IPS-NIHi7 (cell line): ENCODE measurements around the gene CCDC60.

Experiments used
- DNase-seq: peaks from one replicate; pipeline ENCODE4 v3.0.0; 2012; ENCODE audit warnings: mixed read lengths; ENCODE audit errors: extremely low spot score

The CCDC60 gene, protein sequence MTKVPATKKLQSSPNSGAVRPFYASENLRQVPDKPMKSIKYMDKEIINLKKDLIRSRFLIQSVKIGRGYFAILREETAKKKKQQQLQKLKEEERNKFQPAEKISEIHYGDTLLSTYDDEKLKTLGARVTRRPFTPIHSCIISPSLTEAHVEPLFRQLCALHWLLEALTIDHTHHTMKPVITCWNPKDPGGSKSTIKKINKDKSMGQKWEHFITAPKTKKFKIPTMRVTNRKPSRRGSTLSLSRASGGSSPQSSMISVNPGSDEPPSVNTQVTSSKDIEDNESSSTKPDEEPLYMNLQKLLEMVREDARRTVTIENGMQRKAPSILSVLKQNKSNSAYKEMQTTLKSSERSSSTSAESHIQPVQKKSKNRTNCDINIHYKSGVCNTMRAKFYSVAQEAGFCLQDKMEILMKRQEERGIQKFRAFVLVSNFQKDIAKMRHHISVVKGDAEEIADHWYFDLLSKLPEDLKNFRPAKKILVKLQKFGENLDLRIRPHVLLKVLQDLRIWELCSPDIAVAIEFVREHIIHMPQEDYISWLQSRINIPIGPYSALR

DNA sequence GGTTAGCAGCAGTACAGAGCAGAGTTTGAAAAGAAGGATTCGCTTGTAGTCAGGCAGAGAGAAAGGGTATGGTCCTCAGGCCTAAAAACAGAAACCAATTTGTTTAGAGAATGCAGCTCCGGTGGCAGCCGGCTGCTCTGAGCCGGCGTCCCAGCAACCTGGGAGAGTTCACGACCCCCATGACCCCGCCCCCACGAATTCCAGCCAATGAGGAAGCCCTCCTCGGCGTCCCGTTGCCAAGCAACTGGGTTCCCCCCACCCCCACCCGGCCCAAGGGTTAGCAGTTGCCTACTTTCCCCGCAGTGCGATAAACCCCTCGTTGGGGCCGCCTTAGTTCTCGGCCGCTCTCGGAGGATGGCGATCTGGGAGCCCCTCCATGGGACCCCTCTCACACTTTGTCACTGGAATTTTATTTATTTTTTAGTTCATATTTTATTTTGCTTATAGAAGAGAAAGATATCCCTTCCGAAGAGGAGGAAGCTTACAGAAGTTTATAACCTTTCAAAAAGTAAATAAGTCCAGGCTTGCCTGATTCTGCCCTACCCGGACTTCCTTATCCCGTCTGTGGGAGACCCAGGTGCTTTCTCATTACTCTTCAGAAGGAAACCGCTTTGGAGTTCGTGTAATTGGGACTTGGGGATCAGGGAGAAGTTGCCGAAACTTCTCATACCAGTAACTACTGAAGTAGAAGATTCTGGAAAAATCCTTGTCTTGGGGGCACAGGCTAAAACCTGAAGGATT is at the start of gene CCDC60:
TSS of gene CCDC60 (plus strand) at position 300 of the 741 bp plus-strand sequence. CDS start 448 bp downstream, outside the sequence.
- peak; percentile 97 for DNase-seq

DNA sequence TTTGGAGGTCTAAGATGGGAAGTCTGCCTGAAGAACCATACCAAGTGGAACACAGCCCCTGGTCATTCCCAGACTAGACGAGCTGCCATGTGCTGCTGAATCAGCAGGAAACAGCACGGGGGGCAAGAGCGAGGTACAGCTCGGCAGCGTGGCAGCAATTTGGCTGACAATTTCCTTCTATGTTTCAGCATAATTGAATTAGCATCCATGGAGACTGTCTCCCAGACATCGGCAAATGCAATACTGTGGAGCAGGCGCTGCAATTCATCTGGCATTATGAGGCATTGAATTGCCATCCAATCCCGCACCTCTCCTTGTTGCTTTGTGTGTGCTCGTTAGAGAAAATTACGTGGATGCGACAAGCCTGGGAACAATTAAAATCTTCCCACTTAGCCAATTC is 46.0 kb upstream of the CCDC60 start:
- no peak for DNase-seq

DNA sequence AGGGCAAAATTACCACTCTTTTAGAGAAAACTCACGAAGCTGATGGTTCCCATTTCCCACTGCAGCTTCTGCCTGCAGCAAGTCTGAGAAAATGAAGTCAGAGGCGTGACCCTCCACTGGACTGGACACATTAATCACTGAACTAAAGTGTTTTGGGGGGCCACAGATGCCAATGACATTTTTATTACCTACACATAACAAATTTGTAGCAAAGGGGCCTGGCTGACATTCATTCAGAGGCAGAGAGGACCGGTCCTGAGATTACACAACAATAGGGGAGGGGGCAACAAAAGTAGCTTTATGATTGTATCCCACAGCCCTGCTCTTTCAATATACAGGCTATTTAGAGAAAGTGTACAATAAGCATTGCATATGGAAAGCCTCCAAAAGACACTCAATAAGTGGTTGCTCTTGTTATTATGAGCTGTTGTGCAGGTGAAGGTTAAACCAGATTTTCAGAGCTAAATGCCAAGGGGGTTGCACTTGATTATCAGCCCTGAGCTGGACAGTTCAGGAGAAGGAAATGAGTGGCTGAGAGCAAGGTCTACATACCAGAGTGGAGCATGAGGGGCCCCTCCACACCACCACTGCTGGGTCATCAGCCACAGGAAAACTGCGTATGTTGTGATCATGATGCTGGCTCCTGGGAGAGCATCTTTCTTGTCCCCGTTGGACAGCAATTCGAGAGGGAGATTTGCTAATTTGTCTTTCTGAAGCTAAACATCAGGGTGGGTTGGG is 41.5 kb upstream of the CCDC60 start:
- DNase-seq: no peak

DNA sequence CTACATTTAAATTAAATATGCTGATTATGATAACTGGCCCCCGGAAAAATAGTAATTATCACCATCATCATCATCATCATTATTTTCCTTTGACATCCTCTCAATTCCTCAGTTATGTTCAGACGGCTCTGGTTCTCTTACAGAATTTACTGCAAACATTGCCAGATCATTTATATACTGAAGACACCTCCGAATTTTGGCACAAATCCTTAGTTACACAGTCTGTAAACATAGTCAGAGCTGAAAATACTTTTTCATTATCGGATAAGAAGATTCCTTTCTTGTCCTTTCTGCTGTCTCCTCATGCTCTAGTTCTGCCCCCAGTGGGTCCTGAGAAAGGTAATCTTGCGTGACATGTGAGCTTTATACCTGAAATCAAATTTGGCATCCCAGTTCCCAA is 40.3 kb upstream of the CCDC60 start:
- no peak for DNase-seq

DNA sequence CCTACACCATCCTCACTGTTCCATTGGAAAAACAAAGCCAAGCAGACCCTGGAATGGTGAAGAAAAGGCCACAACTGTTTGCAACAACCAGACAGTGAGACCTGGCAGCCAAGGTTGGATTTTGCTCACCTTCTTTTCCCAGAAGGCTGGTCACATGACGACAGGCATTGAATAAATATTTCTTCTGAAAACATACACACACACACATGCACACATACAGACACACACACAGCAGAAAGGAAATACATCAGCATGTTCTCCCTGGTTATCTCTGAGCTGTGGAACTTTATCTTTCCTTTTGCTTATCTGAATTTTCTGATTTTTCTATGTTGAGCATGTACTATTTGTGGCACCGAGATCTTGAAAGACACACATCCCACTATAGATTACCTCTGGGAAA is 38.0 kb upstream of the CCDC60 start:
- no peak for DNase-seq

DNA sequence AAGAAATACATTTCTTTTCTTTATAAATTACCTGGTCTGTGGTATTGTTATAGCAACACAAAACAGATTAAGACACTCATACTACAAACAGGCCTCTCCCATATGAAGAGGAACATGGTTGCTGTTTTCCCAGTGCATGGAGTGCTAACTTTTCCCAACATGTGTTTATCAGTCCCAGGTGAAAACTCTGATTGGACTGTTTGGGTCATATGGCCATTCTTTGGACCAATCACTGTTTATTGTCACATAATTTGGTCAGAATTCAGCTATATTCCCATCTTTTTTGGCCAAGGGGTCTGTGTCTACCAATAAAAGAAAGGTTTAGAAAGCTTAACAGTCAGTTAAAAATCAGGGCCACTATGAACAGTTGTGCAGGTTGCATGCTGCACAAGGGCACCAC is 35.4 kb upstream of the CCDC60 start:
- DNase-seq: no peak

DNA sequence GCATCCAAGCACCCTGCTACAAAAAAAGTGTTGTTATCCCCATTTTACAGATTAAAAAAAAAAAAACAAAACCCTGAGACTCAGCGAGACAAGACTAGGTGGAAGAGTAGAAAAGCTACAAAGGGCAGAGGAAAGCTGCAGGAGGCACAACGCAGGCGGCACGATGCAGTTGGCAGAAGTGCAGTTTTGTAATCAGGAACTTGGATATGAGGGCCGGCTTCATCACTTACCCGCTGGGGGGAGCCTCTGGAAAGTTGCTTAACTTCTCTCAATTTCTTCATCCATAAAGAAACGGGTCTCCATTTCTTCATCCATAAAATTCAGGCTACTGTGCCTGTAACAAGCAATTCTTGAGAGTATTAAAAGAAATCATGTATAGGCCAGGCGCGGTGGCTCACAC is 33.1 kb upstream of the CCDC60 start:
- no peak for DNase-seq

DNA sequence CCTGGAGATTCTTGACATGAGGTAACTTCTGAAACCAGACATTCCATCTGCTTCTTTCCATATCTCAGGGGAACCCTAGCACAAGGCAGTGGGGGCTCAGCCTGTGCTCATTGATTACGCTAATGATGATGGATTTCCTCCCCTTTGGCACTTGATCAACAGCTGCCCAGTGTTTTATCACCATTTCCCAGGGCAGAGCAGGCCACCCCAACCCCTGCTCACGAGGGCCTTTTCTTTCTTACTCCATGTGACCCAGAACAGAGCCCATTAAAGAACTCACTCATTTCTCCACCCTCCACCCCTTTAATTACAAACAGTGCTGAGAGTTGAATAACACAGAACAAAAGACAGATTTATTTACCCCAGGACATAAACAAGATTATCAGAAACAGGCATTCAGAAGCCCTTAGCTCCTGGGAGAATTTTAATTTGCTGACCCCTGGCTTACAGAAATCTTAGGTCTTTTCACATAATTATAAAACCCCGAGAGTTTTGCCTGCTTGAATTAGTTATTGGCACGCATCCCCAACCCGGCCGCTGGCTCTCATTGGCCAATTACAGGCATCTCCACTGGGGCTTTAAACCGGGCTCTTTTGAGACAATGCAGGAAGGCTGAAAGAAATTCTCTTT is 32.0 kb upstream of the CCDC60 start:
- no peak for DNase-seq

DNA sequence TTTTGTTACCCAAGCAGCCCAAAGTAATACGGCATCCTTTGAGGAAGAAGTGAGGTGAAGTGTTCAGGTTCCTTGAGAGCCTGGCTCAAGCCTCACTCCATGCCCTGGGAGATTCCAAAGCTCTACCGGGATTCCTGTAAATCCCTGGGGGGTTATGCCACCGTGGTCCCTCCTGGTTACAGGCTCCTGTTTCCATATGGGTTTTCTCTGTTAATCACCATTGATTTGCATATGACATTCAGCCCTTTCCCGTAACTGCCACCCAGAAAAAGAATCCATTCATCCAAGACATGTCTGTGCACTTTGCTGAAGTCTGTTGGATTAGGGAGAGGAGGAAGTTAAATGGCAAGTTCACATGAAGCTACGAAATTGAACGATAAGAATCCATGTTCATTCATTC is 27.9 kb upstream of the CCDC60 start:
- DNase-seq: no peak

DNA sequence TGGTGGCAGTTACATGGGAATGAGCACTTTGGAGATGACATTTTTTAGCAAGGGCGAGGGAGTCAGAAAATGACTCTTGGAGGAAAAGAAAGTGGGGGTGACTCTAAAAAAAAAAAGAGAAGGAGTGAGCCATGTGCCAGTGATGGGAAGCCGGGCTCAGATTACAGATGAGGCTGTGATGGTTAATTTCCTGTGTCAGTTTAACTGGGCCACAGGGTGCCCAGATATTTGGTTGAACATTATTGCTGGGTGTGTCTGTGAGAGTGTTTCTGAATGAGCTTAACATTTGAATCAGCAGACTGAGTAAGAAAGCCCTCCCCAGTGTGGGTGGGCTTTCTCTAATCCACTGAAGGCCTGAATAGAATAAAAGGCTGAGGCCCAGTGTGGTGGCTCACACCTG is 26.8 kb upstream of the CCDC60 start:
- DNase-seq: no peak

DNA sequence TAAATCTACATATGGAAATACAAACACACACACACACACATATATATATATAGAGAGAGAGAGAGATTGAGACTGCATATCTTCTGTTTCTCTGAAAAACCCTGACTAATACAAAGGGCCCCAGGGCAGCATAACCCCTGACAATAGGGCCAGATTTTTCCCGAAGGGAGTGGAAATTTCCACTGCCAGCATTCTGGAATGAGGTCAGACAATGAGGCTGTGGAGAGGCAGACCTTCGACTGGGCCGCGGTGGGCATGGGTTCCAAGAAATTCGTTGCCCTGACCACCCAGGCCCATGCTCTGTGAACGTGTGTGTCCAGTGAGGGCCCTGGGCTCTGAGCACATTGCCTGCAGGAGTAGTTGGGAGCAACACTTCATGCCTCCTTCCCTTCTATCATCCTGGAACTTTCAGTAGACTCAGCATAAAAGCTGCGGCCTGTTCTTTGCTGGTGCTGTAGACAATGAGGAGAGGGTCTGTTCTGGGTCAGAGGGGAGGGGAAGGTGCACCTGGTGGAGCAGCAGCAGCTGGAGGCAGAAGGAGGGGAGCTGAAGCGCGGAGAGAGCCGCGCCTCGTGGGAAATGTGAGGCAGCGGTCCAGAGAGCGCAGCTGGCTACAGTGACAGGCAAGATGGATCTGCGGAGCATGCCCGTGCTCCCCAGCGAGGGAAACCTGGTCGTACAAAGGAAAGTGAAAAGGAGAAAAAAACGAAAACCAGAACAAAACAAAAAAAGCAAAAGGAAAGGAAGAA is 25.6 kb upstream of the CCDC60 start:
- DNase-seq: no peak

DNA sequence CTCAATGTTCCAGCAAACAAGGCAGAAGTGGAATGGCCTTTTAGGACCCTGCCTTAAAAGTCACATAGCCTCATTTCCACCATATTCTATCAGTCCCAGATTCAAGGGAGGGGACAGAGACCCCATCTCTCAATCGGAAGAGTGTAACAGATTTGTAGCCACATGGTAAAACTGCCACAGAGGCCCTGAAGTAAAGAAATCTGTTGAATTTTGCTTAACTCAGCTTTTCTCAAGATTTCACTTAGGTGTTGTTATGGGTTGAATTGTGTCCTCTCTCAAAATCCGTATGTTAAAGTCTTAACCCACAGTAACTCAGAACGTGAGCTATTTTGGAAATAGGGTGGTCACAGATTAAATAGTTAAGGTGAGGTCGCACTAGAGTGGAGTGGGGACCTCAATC is 22.7 kb upstream of the CCDC60 start:
- no peak for DNase-seq

DNA sequence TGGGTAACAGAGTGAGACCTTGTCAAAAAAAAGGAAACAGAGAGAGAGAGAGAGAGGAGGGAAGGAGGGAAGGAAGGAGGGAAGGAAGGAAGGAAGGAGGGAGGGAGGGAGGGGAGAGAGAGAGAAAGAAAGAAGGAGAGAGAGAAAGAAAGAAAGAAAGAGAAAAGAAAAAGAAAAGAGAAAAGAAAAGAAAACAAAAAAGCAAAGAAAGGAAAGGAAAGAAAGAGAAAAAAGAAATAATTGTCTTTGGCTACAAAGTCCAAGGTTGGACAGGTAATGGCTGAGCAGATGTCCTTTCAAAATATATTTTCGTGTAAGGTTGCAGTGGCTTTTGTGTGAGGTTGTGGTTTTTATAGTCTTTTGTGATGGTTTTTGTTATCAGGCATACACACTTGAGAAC is 21.6 kb upstream of the CCDC60 start:
- no peak for DNase-seq

DNA sequence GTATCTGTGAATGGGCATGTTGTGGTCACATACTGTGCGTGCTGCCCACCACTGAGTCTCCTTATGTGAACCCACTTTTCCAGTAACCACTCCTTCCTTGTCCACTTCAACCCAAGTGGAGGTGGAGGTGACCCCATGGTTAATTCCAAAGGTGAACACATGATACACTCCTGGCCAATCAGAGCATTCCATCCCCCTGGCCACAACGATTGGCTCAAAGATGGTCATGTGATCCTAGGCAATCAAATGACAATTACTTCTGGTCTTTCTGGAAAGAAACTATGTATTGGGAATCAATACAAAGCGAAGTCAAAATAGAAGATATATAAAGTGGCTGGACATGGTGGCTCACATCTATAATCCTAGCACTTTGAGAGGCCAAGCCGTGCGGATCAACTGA is 20.2 kb upstream of the CCDC60 start:
- no peak for DNase-seq

DNA sequence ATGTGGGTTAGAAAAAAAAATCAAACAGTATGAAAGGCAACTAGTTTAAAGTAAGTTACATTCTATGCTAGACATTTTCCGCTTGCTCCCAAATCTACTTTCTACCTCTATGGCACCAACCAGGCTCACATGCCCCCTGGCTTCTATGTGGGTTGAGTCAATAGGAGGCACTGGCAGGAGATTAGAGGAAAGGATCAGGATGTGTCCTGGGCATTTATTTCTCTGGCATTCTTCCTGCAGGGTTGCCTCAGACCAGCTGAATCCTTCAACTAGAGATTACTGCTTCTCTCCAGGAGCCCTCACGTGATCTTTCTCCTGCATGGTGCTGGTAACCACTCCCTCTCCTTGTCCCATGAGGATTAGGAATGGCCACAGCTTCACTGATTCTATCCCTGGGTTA is 14.9 kb upstream of the CCDC60 start:
- no peak for DNase-seq

DNA sequence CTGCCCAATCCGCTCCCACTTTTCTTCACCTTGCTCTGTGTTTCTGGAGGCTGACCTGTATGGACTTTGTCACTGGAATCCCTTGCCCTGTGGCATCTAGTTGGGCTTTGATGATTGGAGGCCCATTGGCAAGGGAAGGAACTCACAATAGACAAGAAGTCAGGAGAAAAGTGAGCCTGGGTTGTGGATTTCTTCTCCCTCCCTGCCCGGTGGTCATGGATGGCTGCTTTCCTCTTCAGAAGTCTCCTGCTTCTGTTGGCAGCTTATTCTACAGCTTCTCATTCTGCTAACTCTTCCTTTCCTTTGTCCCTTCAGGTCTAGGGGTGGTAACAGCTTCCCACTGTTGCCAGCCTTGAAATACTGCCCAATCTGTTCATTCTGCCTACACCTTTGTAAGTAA is 13.9 kb upstream of the CCDC60 start:
- no peak for DNase-seq

DNA sequence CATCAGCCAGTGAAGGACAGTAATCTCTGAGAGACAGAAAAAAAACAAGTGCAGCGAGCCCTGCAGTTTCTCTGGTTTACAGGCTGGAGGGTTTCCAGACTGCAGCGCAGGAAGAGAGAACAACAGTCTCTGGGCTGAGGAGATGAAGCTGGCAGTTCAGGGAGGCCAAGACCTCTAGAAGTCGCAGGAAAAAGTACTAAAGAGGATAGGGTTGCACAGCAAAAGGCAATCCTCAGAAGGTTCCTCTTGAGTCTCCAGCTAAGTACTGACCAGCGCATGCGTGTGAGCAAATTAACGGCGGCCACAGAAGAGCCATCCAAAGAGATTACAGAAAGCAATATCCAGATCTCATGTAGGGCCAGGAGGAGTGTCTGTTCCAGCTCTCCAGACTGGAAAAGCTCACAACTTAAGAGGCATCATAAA is 12.2 kb upstream of the CCDC60 start:
- DNase-seq: no peak

DNA sequence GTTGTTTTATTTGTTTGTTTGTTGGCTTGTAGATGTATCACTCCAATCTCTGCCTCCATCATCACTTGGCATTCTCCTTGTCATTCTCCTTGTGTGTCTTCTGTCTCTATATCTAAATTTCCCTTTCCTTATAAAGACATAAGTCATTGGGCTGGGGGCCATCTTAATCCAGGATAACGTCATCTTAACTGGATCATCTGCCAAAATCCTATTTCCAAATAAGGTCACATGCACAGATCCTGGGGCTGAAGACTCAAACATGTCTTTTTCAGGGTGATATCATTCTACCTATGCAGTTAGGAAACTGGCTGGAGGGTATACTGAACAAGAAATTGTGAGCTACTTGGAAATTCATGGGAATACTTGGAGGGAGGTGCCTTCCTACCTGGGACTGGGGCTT is 8.7 kb upstream of the CCDC60 start:
- no peak for DNase-seq

DNA sequence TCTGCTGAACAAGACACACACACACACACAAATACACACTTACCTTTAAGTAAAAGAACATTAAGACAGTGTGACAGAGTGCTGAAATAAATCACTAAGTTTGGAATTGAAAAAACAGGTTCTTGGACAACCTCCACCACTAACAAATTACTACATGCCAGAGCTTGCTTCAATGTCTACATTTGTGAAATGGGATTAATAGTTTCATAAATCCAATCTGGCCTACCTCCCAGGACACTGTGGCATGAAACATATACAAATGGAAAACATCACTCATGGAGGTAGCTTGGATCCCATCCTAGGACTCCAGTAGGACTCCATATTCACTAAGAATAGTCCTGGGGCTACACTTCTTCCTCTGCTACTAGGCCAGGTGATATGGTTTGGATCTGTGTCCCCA is 8.2 kb upstream of the CCDC60 start:
- DNase-seq: no peak

DNA sequence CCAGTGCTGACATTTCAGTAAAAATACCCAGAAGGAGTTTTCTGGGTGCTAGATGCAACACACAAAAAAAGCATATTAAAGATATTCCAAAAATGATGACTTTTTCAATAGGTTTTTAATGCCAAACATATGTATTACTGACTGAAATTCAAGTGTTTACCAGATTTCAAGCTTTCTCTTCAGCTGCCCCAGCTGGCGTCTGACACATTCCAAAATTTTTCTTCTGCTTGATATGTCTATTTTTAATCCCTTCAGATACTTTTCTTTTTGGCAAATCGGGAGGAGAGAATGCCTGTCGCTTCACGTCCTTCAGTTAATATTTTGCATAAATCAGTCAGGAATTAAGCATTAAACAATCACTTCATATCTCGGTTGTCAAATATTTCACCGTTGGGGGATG is 7.1 kb upstream of the CCDC60 start:
- DNase-seq: no peak

DNA sequence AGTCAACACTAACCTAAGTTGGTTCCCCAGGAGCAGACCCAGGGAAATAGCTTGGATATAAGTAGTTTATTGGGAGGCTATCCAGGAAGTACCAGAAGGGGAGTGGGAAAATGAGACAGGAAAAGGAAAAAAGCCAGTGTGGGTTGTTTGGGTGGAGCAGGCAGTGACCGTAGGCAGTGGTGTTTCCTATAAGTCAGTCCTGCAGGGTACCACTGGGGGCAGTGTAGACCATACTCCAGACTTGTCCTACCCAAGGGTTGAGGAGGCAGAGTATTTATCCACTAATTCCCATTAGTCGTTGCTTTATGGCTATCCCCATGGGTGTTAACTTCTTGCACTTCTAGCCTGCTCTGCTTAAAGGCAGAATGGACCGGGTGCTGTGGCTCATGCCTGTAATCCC is 6.4 kb upstream of the CCDC60 start:
- peak; percentile 79 for DNase-seq
